ENCODE measurements around the gene RAD51B.

DNA sequence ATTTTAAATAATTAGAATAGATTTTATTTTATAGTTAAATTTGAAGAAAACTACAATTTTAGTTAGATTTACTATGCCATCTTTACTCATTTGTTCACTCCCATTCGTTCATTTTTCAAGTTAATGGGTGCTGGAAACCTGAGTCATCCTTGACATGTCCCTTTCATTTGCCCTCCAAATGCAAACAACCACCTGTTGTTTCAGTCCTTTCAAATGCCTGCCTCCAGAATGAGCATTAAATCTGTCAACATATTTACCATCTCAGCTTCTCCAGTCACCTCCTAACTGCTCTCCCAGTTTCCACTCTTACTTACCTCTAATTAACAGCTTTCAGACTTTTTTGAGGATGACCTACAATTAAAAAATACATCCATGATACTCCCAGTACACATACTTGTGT lies 375.5 kb downstream of the RAD51B start:
- TF ChIP-seq CTCF (IDR thresholded peaks at IDR 0.05) (no peak), POLR2A (IDR thresholded peaks at IDR 0.05) (no peak), POLR2AphosphoS5 (IDR thresholded peaks at IDR 0.05) (no peak)
